ENCODE results near the gene YTHDC1.
"Not testable (repeated sequence)": the region's sequence is repeated elsewhere in the genome, so short reads cannot be mapped to it uniquely, and the experiment has no call there.

YTHDC1 gene

DNA sequence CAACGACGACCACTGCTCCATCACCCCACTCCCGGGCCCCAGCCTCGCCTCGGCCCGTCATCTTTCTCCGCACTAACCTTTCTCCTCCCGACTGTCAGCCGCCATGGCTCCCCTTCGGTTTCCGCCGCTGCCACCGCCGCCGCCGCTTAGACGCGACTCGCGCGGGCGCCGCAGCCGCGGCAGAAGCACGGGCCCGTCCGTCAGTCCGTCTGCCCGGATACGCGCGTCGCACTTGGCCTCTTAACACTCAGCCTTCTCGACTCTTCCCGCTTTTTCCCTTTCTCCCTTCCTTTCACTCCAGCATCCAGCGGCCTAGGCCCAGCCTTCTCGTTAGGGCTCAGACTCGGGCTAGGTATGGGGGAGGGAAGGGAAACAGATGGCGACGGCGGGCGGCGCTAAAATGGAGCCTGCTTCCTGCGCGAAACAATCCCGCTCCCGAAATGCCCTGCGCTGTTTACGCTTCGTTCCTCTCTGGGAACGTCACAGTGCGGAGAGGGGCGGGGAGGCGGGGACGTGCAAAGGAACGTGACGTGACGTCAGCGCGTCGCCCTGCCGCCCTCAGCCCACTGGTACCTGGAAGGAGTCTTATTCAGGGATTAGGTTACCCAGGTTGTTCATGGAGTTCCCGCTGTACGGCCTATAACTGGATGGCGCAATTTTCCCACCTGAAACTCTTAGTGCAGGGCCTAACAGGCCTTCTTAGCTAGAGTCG is at the start of gene YTHDC1:
TSS of gene YTHDC1 (minus strand) at position 442 of the 712 bp plus-strand sequence. CDS start at position 105, 337 bp downstream.
- peak; percentile 93 for DNase-seq (ENCODE audit: low read depth)

DNA sequence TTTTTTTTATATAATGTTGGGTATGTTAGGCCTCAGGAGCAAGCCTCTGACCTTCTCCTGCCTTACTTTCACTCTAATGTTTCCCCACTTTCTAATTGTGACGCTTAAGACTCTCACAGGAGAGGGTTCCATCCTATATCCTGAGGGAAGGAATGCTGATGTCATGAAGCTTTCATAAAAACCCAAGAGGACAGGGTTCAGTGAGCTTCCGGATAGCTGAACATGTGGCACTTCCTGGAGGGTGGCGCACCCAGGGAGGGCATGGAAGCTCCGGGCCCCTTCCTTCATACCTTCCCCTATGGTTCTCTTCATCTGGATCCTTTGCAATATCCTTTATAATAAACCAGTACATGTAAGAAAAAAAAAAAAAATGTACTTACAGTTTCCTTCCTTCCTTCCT is 49.4 kb upstream of the YTHDC1 start:
- DNase-seq (ENCODE audit: low read depth) = no peak

DNA sequence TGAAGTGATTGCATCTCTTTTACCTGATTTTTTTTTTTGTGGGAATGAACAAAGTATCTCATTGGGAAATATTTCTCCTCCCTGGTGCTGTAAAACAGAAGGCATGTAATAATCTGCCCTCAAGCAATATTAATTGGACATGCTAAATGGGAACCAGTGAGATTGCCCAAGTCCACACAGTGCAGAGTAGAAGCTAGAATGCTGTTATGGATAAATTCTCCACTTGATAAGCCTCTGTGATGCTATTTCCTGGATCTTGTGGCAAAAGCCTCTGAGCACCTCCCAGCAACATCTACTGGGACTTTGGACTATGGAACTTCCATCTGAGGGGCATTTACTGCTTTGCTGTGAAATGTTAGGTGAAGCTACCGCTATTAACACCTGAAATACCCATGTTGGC is 46.9 kb upstream of the YTHDC1 start:
- DNase-seq (ENCODE audit: low read depth) = no peak

DNA sequence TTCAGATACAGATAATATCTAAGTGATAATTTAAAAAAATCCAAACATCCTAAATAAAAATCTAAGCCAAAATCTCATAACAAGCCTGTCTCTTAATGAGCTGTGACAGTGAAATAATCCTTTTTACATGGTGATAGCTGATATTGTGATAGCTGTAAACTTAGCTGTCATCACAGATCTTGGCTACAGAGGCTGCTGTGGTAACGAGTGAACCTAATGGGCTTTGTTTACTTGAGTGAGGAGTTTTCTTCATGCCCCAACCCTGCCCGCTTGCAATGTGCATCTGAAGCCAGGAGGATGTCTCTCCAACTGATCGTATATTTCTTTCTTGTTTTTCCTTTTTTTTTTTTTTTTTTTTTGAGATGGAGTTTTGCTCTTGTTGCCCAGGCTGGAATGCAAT is 41.5 kb upstream of the YTHDC1 start:
- no peak for DNase-seq (ENCODE audit: low read depth)

DNA sequence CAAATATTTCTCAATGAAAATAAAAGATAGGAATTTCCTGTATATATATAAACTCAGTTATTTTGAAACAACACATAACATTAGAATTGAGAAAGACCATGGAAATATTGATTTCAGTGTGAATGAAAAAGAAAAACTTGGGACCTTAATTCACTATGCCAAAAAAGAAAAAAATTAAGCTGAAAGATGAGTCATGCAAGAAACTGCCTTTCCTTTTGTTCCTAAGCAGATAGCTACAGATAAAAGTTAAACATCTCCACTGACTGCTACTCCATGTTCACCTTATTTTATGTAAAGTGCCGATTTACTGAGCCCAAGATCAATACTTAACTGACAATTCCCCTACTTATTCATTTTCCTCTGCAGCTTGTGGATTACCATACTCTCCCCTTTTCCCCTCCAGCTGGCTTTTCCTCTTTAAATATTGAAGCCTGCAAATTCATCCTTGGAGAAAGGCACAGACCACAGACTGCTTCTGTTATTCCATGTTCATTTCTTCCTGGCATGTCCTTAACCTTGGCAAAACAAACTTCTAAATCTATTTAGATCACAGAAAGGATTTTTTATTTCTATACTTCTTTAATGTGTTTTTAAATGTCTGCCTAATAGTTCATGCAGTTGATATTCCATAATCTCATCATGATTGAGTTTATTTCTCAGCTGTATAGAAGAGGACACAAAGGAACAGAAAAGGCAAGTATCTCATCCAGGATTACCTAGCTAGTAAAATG is 40.5 kb upstream of the YTHDC1 start:
- no peak for DNase-seq (ENCODE audit: low read depth)

DNA sequence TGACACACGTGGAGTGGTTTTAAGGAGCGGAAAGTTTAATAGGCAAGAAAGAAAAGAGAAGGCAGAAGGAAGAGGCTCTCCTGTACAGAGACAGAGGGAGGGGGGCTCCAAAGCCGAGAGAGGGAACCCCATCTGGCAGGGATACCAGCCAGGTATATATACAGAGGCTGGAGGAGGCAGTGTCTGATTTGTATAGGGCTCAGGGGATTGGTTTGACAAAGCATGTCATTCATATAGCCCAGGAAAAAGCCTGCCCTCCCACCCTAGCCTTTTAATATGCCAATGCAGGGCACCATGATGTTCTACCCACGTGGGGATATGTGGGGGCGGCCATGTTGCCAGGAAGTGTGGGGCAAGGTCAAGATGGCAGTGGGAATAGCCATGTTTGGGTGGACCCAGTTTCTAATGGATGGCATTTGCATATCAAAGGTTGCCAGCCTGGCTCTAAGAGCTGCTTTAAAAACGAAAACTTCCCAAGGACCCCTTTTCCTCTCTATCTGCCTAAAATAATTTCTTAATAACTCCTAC is 39.6 kb upstream of the YTHDC1 start:
- DNase-seq (ENCODE audit: low read depth) = not testable (repeated sequence)

DNA sequence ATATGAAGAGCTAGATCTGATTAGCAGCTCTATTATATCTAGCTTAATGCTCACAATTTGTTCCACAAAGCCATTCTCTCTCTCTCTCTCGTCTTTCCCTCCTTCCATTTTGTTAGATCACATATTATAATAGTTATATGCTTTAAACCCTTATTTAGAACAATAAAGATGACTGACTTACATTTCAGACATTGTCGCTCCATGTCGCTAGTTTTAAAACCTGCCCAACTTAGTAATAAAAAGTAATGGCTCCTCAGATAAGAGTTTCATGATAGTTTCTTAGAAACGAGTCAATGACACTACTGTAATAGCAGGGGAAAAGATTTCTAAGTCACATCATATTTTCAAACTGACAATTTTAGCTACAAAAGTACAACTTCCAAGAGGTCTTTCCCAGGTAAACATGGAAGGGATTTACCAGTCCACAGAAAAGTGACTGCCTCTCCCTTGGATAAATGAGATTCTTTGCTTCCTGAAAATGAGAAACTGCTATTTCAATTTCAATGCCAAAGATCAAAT is 38.5 kb upstream of the YTHDC1 start:
- no peak for DNase-seq (ENCODE audit: low read depth)

DNA sequence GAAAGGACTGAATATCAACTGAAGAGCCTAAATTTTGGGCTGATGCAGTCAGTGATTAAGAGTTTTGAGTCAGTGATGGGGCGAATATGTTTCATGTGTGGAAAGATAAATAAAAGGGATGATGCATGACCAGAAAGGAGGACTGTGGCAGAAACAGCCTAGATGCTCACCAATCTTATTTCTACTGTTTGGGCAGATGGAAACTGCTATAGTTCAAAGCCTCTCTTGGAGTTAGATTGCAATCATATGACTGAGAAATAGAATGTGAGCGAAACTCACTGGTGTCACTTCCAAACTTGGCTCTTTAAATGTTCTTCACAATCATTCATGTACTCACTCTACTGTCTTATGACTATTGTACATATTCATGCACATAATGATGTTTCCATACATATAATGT is 35.4 kb upstream of the YTHDC1 start:
- DNase-seq (ENCODE audit: low read depth) = no peak

DNA sequence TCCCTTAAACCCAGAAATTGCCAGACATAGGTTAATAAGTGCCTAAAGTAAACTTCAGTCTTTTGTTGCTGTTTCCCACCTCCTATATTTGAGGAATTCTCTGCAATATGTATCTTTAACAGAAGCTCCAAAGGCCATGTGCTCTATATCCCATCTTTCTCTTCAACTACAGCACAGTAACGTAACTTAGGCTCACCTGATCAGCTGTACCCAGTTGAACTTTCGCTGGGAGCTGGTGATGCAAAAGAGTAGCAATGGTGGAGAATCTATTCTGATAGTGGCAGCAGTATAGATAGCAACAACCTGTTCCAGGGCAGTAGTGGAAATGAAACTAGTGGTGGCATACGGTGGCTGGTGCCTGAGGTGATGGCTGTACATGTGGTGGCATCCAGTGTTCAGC is 33.2 kb upstream of the YTHDC1 start:
- DNase-seq (ENCODE audit: low read depth) = no peak

DNA sequence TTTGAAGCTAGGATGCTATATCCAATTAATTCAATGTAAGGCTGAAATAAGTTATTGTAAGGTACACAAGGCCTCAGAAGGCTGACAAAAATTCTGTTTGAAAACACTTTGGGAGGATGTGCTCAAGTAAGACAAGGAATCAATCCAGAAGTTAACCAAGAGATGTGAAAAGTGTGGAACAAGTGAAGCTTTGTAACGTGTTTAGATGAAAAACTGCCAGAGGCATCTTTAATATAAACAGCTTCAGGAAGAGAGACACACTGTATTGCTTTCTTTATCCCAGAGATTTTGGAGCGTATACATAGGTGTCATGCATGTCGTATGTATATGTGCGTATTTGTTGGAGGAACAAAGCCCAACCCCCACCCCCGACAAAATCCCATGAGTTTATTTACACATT is 28.3 kb upstream of the YTHDC1 start:
- no peak for DNase-seq (ENCODE audit: low read depth)

DNA sequence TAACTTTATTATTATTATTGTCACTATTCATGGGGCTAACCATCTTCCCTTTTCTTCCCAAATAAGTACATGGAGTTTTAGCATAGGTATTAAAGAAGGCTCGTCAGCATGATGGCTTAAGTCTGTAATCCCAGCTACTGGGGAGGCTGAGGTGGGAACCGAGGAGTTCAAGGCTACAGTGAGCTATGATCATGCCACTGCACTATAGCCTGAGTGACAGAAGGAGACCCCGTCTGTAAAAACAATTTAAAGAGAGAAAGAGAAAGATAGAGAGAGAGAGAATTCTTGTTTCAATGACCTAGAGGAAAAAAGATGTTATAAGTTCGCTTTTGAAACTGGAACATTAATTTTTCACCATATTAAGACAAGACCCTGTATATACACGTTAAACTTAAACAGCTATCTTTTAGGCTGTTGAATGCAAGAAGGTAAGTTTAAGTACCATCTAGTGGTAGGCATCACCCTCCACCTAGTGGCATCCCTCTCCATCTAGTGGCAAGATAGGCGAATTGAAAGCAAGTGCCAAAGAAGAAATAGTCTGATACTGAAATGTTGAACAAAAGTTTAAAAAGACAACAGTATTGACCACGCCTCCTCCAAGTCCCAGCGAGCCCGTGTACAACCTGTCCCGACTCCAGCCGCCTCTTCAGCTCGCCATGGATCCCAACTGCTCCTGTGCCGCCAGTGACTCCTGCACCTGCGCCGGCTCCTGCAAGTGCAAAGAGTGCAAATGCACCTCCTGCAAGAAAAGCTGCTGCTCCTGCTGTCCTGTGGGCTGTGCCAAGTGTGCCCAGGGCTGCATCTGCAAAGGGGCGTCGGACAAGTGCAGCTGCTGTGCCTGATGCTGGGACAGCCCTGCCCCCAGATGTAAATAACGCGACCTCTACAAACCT is 26.0 kb upstream of the YTHDC1 start:
- peak; percentile 31 for DNase-seq (ENCODE audit: low read depth)

DNA sequence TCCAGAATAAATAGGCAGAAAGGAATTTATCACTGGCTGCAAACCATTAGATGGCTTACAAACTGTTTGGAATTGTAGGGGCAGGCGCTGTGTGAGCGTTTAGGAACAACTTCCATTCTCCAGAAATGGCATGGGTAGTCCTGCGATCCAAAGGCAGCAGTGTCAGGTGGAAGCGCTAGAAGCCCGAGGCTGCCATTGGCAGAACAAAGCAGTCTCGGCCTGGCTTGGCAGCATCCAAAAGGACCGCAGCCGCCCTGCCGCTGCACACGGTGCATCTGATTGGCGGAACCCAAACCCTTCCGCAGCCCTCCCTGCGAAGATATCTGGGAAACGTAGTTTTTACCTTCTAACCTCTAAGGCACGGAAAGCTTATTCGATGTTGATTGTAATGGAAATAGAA is 23.6 kb upstream of the YTHDC1 start:
- peak; percentile 34 for DNase-seq (ENCODE audit: low read depth)

DNA sequence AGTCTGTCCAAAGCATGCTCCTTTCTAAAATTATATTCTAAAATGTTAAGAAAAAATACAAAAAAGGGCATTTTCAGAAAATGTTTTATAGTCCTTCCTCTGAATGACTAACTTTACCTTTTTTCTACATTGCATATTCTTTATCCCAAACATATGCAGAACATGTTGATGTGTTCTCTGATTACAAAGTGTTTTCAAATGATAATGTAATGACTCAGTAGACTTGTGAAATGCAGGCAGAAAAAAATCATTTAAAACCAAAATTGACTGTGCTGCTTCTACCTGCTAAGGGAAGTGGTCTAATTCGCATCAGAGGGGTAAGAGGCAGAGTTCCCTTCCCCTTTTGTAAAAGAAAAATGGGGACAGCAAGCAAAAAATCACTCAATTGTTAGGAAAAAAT is 22.7 kb upstream of the YTHDC1 start:
- DNase-seq (ENCODE audit: low read depth) = no peak

DNA sequence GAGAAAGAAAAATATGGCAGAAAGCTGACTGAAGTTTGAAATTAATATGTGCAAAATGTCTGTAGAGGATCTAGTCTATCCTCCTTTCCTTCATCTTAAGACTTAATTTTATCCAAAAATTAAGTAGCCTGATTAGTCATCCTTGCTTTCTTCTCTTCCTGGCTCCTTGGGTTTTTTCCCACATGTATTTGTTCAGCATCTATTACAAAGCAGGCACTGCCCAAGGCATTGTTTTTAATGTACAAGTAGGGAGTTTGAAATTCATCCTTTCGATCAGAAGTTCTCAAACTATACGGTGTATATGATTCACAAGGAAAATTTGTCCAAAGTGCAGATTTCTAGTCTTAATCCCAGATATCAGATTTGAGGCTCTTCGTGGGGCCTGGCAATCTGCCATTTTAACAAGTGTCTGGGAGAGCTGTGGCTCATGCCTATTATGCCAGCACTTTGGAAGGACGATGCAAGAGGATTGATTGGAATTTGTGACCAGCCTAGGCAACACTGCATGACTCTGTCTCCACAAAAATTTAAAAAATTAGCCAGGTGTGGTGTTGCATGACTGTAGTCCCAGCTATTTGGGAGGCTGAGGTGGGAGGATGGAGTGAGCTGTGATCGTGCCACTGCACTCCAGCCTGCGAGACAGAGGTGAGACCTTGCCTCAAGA is 19.4 kb upstream of the YTHDC1 start:
- no peak for DNase-seq (ENCODE audit: low read depth)

DNA sequence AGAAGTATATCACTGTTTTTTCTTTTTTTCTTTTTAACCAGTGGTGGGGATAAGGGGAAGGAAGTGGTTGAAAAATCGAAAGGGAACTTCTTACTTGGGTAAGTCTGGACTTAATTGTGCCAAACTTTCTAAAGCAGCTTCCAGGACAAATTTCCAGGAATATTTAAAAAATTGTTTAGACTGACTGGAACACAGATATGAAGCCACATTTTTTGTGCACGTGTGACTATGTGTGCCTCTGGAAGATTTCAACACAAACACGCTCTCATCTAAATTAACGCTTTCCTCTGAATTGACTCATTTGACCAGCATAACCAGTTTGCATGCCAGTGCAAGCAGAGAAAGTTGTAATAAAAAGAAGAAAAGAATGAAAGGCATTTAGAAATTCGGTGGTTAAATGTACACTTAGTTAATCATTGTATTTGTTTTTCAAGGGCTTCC is 18.8 kb upstream of the YTHDC1 start:
- no peak for DNase-seq (ENCODE audit: low read depth)

DNA sequence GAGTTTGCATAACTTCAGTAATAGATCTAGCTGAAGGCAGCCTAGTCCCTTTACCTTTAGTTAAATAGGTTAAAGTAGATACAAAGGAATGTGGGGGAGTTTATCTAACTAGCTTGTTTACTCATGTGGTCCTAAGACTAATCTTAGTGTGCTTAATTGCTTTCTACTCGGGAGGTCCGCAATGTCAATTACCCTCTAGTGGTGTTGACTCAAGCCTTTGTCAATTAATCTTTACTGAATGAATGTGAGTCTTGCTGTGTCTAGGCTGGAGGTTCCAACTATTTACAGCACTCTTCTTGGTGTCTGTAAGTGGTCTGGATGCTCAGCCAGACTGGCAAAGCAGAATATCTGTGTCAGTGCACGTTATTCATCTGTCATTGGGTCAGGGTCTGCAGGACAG is 17.9 kb upstream of the YTHDC1 start:
- DNase-seq (ENCODE audit: low read depth) = no peak

DNA sequence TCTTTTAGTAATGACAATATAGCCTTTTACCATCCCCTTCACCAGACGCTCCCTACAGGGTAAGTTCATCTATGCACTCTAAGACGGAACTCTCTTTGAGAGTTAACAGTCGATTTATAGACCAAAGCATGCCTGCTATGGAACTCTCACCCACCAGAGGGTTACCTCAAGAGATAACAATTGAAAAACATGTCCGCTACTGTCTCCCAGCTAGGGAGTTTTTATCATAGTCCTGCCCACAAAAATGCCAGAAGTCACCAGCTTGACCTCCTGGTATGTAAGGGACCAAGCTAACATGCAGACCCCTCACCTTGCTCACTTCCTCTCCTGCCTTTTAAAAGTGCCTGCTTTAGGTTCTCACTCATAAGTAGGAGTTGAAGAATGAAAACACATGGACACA is 16.7 kb upstream of the YTHDC1 start:
- DNase-seq (ENCODE audit: low read depth) = no peak

DNA sequence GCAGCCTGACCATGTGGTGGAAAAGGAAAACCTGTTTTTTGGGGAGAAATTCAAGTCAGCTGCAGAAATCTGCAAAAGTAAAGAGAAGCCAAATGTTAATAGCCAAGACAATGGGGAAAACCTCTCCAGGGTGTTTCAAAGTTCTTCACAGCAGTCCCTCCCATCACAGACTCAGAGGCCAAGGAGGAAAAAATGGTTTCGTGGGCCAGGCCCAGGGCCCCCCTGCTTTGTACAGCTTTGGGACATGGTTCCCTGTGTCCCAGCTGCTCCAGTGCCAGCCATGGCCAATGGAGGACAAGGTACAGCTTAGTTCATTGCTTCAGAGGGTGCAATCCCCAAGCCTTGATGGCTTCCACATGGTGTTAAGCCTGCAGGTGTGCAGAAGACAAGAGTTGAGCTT is 15.2 kb upstream of the YTHDC1 start:
- DNase-seq (ENCODE audit: low read depth) = no peak

DNA sequence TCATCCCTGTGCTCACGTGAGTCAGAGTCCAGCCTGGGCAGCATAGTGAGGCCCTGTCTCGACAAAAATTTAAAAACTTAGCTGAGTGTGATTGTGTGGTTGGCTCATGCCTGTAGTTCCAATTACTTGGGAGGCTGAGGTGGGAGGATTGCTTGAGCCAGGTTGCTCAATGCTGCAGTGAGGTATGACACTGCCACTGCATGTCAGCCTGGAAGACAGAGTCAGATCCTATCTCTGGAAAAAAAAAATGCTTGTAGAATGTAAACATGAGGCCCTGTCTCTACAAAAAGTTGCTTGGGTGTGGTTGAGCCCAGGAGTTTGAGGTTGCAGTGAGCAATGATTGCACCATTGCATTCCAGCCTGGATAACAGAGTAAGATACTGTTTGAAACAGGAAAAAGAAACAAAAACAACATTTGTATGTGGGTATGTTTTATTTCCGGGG is 11.3 kb upstream of the YTHDC1 start:
- DNase-seq (ENCODE audit: low read depth) = no peak

DNA sequence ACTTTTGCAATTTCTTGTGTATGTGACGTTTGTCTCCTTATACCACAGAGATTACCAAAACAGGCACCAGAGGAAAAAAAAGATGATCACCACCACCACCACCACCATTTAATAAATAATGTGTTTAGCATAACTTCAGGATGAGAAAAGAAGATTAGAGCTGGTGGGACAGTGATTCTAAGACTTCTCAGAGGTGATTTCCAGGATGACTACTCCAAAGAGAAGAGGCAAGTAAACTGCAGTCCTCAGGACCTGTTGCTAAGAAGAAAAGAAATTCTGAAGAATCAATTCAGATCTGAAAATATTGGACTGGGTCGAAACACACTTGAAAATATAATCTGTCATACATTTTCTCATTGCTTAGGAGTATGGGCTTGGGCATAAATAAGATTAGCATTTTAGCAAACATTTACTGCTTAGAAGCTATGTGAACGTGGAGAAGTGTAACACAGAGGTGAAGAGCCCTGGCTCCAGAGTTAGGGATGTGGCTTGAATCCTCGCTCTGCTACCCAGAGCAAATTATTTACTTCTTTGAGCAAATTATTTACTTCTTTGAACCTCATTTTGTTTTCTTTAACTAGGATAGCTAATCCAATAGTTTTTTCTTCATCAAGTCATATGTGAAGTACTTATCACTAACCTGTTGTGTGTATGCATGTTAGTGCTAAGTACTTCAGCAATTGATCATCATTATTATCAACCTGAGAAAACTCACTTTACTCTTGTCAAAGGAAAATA is 10.5 kb upstream of the YTHDC1 start:
- DNase-seq (ENCODE audit: low read depth) = no peak

DNA sequence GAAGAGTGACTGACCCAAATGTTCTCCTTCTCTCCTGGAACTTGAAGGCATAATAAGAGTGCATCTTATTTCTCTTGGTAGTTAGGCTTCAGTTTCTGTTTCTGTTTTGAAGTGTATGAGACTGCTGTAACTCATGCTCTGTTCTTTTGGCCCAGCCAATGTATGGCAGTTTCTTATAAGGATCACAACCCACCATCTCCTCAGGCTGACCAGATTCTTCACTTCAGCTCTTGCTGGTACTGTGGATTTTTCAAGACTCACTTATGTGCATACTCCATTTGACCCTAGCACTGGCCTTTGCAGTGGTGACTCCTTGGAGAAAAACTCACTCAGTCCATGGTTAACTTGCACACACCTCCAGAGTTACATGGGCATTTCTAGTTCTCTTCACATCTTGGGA is 9.6 kb upstream of the YTHDC1 start:
- DNase-seq (ENCODE audit: low read depth) = no peak

All from stimulated activated CD4-positive, alpha-beta T cell treated with anti-CD3 and anti-CD28 coated beads, Interleukin-2, amount 100 ng/mL, for 4 hours (primary cell).